Measurements from ENCODE around the gene EFCC1.
"Not testable (repeated sequence)": the region's sequence is repeated elsewhere in the genome, so short reads cannot be mapped to it uniquely, and the experiment has no call there.

EFCC1 gene

GRCh38 chr3:129056451-129057173 is 55.5 kb downstream of the EFCC1 start:
- no peak for DNase-seq (ENCODE audit: low read depth)

GRCh38 chr3:129057249-129057648 is 56.1 kb downstream of the EFCC1 start:
- no peak for DNase-seq (ENCODE audit: low read depth)

- DNase-seq (ENCODE audit: low read depth) = no peak
These were observed 57.5 kb downstream of the EFCC1 start for GRCh38 chr3:129058441-129059200.

- DNase-seq (ENCODE audit: low read depth) = no peak
These were observed 58.3 kb downstream of the EFCC1 start for GRCh38 chr3:129059311-129059958.

- DNase-seq (ENCODE audit: low read depth) = no peak
These were observed 59.3 kb downstream of the EFCC1 start, which contains the start of gene GP9 for GRCh38 chr3:129060276-129061022. Gene GP9, plus strand, starts transcription at chr3:129060779. Its CDS starts 961 bp downstream, at chr3:129061740.

- DNase-seq (ENCODE audit: low read depth) = no peak
These were observed 60.2 kb downstream of the EFCC1 start for GRCh38 chr3:129061023-129061887.

- no peak for DNase-seq (ENCODE audit: low read depth)
These were observed 61.1 kb downstream of the EFCC1 start for GRCh38 chr3:129061888-129062834.

- no peak for DNase-seq (ENCODE audit: low read depth)
These were observed 62.1 kb downstream of the EFCC1 start for GRCh38 chr3:129063091-129063640.

- DNase-seq (ENCODE audit: low read depth) = no peak
These were observed 62.9 kb downstream of the EFCC1 start for GRCh38 chr3:129063841-129064482.

- DNase-seq (ENCODE audit: low read depth) = no peak
These were observed 64.1 kb downstream of the EFCC1 start for GRCh38 chr3:129065016-129065719.

GRCh38 chr3:129065720-129066073 is 64.6 kb downstream of the EFCC1 start:
- no peak for DNase-seq (ENCODE audit: low read depth)

- not testable (repeated sequence) for DNase-seq (ENCODE audit: low read depth)
These were observed 66.6 kb downstream of the EFCC1 start for GRCh38 chr3:129067719-129068118.

GRCh38 chr3:129068291-129068886 is 67.3 kb downstream of the EFCC1 start:
- DNase-seq (ENCODE audit: low read depth) = no peak

- not testable (repeated sequence) for DNase-seq (ENCODE audit: low read depth)
These were observed 68.4 kb downstream of the EFCC1 start for GRCh38 chr3:129069313-129070085.

GRCh38 chr3:129070086-129070885 is 69.2 kb downstream of the EFCC1 start:
- DNase-seq (ENCODE audit: low read depth) = no peak

- DNase-seq (ENCODE audit: low read depth) = no peak
These were observed 76.1 kb downstream of the EFCC1 start for GRCh38 chr3:129077222-129077621.

GRCh38 chr3:129078510-129078909 is 77.4 kb downstream of the EFCC1 start:
- DNase-seq (ENCODE audit: low read depth) = no peak

Measured in fibroblast of the conjunctiva (primary cell).